Kidney glomerular epithelial cell (primary cell): ENCODE measurements around the gene COL6A2.
"Not testable (repeated sequence)": the region's sequence is repeated elsewhere in the genome, so short reads cannot be mapped to it uniquely, and the experiment has no call there.

Experiments
- DNase-seq: peaks from one replicate; lab custom pipeline; 2025; lab: John Stamatoyannopoulos, UW

The COL6A2 gene

DNA sequence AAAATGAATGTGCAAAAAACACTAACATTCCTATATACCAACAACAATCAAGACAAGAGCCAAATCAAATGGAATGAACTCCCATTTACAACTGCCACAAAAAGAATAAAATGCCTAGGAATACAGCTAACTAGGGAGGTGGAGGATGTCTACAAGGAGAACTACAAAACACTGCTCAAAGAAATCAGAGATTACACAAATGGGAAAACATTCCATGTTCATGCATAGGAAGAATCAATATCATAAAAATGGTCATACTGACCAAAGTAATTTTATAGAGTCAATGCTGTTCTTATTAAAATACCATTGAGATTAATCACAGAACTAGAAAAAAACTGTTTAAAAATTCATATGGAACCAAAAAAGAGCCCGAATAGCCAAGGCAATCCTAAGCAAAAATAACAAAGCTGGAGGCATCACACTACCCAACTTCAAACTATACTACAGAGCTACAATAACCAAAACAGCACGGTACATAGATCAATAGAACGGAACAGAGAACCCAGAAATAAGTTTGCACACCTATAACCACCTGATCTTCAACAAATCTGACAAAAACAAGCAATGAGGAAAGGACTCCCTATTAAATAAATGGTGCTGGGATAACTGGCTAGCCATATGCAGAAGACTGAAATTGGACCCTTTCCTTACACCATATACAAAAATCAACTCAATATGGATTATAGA is 78.7 kb downstream of the COL6A2 start:
- DNase-seq: not testable (repeated sequence)

DNA sequence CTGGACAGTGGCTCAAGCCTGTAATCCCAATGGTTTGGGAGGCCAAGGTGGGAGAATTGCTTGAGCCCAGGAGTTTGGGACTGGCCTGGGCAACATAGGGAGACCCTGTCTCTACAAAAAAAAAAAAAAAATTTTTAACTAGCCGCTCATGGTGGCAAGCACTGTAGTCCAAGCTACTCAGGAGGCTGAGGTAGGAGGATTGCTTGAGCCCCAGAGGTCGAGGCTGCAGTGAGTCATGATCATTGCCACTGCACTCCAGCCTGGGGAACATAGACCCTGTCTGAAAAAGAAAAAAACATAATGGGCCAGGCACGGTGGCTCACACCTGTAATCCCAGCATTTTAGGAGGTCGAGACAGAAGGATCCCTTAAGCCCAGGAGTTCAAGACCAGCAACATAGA is 81.0 kb downstream of the COL6A2 start:
- no peak for DNase-seq
